Measurements from ENCODE around the gene TBC1D7. TPM values are rescaled to one million over a fixed set of nuclear protein-coding genes. Genes with fewer than 3 reads are reported as not detected.

Gene TBC1D7
- total RNA-seq, 1 experiment from 2014 or later: 13.7 TPM

DNA sequence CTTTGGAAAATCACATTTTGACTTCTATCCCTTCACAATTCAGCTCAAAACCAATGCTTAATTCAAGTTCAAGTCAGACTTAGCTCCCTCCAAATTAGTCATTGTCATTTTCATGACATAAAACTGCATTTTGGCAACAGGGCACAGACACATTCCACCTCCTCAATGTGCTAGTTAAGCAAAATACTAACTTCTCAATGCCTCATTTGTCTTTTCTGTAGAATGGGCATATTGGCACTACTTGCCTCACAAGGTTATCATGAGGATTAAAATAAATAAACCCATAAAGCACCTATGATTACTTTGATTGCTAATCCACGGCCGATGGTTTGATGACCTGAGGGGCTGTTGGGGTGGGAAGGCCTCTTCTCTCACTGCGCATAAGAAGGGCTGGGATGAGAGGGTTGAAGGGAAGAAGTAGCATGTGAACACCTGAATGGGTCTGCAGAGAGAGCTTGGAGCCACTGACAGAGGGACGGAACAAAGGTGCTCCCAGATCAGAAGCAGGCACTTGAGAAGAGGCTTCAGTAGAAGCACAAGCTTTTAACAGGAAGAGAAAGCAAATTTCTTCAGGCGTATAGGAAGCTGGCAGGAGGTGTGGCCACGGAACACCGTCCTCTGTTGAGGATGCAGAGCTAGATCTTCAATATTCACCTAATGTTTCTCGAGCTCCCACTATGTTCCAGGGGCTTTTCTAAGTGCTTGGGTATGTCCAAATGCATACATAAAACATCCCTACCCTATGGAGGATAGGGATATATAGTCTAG is 11.7 kb upstream of the TBC1D7 start:
- Histone ChIP-seq H3K4me3 (replicated peaks in 1 of 2; ENCODE audit: low read depth in 1 of 2, low read length in 2 of 2) (no peak overlapping the region), H3K9me3 (ENCODE audit: control insufficient read depth in 1 of 2, insufficient read depth in 1 of 2, low read depth in 1 of 2, low read length in 2 of 2) (no peaks in the 10 kb centered on the region), H3K36me3 (ENCODE audit: control insufficient read depth in 1 of 2, insufficient read depth in 2 of 2, low read length in 2 of 2) (no peaks in the 10 kb centered on the region), H3K27ac (ENCODE audit: low read depth, low read length) (no peak overlapping the region), H3K9ac (ENCODE audit: low read length) (no peak overlapping the region), H3K79me2 (ENCODE audit: insufficient read depth, low read length) (no peaks in the 10 kb centered on the region), H2AFZ (ENCODE audit: low read depth, low read length, poor library complexity, severe bottlenecking) (no peak overlapping the region), H4K20me1 (ENCODE audit: insufficient read depth) (no peaks in the 10 kb centered on the region), H3K27me3 (ENCODE audit: insufficient read depth, low read length) (no peaks in the 10 kb centered on the region), H3K9me2 (ENCODE audit: insufficient read depth) (no peaks in the 10 kb centered on the region), H3K4me1 (ENCODE audit: control insufficient read depth in 1 of 2, insufficient read depth in 2 of 2, low read length in 2 of 2) (peaks cover 0 to 6% of the 10 kb centered on the region in 2 experiments; a peak in 2 of 4 replicates), H3K4me2 (ENCODE audit: low read length) (no peak overlapping the region)
- ChIA-PET POLR2A (no interaction called here), RAD21 (ENCODE audit: low non-redundant PET in 1 of 2, low total read pairs in 2 of 2, uncharacterized antibody in 2 of 2, unreplicated experiment in 2 of 2) (no interaction called here), CTCF (no interaction called here)
- TF ChIP-seq YY1 (IDR thresholded peaks at IDR 0.05; ENCODE audit: extremely low read depth, insufficient replicate concordance, low read depth, low read length): no peak
- TF ChIP-seq POLR2A (IDR thresholded peaks at IDR 0.05; ENCODE audit: borderline replicate concordance, extremely low read depth, insufficient read depth, insufficient read length): no peak
- no peak for TF ChIP-seq EZH2 (IDR thresholded peaks at IDR 0.05)
- no TSS peak for BruUV-seq (replicated peaks)
- intact Hi-C loops (cut with micrococcal nuclease): loop anchor here (5.0 kb wide), 1 partner anchor 727 kb away; no protein-coding TSS in a partner anchor
- DNase-seq (ENCODE audit: low read depth, low spot score): no peak
- ATAC-seq: no peak

DNA sequence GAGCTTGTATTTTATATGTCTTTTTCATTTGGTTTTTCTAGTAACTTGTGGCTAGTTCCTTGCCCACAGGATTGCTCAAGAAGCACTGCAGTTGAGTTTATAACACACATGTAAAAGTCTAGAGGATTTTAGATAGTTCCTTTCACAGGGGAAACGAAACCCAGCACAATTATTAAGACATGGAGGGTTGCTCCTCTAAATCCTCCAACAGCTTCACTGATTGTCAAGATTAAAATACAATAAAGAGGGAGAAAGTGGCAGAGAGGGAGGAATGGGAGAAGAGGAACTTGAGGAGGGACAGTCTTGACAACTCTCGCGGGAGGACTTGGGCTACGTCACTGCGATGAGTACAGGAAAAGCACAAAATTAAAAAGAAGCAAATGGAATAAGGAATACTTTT is 9.7 kb upstream of the TBC1D7 start:
- intact Hi-C loops (cut with micrococcal nuclease): loop anchor here (5.0 kb wide), 1 partner anchor 729 kb away; no protein-coding TSS in a partner anchor
- CTCF ChIA-PET: interaction anchor here (0.9 to 1.8 kb wide), 5 partner anchors 200 to 729 kb away, joined by 3 to 8 read pairs (median 4); partner anchors contain the start of gene SIRT5
- TF ChIP-seq, protein P1, sequence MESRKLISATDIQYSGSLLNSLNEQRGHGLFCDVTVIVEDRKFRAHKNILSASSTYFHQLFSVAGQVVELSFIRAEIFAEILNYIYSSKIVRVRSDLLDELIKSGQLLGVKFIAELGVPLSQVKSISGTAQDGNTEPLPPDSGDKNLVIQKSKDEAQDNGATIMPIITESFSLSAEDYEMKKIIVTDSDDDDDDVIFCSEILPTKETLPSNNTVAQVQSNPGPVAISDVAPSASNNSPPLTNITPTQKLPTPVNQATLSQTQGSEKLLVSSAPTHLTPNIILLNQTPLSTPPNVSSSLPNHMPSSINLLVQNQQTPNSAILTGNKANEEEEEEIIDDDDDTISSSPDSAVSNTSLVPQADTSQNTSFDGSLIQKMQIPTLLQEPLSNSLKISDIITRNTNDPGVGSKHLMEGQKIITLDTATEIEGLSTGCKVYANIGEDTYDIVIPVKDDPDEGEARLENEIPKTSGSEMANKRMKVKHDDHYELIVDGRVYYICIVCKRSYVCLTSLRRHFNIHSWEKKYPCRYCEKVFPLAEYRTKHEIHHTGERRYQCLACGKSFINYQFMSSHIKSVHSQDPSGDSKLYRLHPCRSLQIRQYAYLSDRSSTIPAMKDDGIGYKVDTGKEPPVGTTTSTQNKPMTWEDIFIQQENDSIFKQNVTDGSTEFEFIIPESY (IDR thresholded peaks at IDR 0.05; ENCODE audit: extremely low read depth, insufficient replicate concordance, low read length): no peak
- TF ChIP-seq, protein P2, sequence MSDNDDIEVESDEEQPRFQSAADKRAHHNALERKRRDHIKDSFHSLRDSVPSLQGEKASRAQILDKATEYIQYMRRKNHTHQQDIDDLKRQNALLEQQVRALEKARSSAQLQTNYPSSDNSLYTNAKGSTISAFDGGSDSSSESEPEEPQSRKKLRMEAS (IDR thresholded peaks at IDR 0.05): no peak
- TF ChIP-seq FOSL1 (IDR thresholded peaks at IDR 0.05; ENCODE audit: low read depth) (no peak), JUND (IDR thresholded peaks at IDR 0.05) (no peak), RAD21 (IDR thresholded peaks at IDR 0.05; ENCODE audit: low read depth) (no peak), ZFX (IDR thresholded peaks at IDR 0.05) (no peak), CBX3 (IDR thresholded peaks at IDR 0.05; ENCODE audit: low read depth) (no peak), CEBPB (IDR thresholded peaks at IDR 0.05; ENCODE audit: low read depth) (no peak), EZH2phosphoT487 (IDR thresholded peaks at IDR 0.05; ENCODE audit: borderline replicate concordance) (no peak)
- TF ChIP-seq, protein P3, sequence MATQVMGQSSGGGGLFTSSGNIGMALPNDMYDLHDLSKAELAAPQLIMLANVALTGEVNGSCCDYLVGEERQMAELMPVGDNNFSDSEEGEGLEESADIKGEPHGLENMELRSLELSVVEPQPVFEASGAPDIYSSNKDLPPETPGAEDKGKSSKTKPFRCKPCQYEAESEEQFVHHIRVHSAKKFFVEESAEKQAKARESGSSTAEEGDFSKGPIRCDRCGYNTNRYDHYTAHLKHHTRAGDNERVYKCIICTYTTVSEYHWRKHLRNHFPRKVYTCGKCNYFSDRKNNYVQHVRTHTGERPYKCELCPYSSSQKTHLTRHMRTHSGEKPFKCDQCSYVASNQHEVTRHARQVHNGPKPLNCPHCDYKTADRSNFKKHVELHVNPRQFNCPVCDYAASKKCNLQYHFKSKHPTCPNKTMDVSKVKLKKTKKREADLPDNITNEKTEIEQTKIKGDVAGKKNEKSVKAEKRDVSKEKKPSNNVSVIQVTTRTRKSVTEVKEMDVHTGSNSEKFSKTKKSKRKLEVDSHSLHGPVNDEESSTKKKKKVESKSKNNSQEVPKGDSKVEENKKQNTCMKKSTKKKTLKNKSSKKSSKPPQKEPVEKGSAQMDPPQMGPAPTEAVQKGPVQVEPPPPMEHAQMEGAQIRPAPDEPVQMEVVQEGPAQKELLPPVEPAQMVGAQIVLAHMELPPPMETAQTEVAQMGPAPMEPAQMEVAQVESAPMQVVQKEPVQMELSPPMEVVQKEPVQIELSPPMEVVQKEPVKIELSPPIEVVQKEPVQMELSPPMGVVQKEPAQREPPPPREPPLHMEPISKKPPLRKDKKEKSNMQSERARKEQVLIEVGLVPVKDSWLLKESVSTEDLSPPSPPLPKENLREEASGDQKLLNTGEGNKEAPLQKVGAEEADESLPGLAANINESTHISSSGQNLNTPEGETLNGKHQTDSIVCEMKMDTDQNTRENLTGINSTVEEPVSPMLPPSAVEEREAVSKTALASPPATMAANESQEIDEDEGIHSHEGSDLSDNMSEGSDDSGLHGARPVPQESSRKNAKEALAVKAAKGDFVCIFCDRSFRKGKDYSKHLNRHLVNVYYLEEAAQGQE (IDR thresholded peaks at IDR 0.05; ENCODE audit: low read depth): no peak
- TF ChIP-seq, protein P4, sequence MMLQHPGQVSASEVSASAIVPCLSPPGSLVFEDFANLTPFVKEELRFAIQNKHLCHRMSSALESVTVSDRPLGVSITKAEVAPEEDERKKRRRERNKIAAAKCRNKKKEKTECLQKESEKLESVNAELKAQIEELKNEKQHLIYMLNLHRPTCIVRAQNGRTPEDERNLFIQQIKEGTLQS (IDR thresholded peaks at IDR 0.05): no peak

More for the DNA sequence above, 9.7 kb upstream of the TBC1D7 start:
- no peak overlapping the region for H3K27ac ChIP-seq (ENCODE audit: low read depth, low read length)
- no peak overlapping the region for H3K4me2 ChIP-seq (ENCODE audit: low read length)
- RAD21 ChIA-PET (ENCODE audit: low non-redundant PET in 1 of 2, low total read pairs in 2 of 2, uncharacterized antibody in 2 of 2, unreplicated experiment in 2 of 2): no interaction called here
- no peak overlapping the region for H3K9ac ChIP-seq (ENCODE audit: low read length)
- H3K27me3 ChIP-seq (ENCODE audit: insufficient read depth, low read length): no peaks in the 10 kb centered on the region
- H3K4me3 ChIP-seq (replicated peaks in 1 of 2; ENCODE audit: low read depth in 1 of 2, low read length in 2 of 2): no peak overlapping the region
- BruUV-seq (replicated peaks): no TSS peak
- no peaks in the 10 kb centered on the region for H4K20me1 ChIP-seq (ENCODE audit: insufficient read depth)
- H2AFZ ChIP-seq (ENCODE audit: low read depth, low read length, poor library complexity, severe bottlenecking): no peak overlapping the region
- no peak for ATAC-seq
- H3K36me3 ChIP-seq (ENCODE audit: control insufficient read depth in 1 of 2, insufficient read depth in 2 of 2, low read length in 2 of 2): no peaks in the 10 kb centered on the region
- H3K4me1 ChIP-seq (ENCODE audit: control insufficient read depth in 1 of 2, insufficient read depth in 2 of 2, low read length in 2 of 2): peaks cover 0 to 6% of the 10 kb centered on the region in 2 experiments; a peak in 2 of 4 replicates
- H3K9me2 ChIP-seq (ENCODE audit: insufficient read depth): no peaks in the 10 kb centered on the region
- H3K79me2 ChIP-seq (ENCODE audit: insufficient read depth, low read length): no peaks in the 10 kb centered on the region
- no peak for DNase-seq (ENCODE audit: low read depth, low spot score)
- POLR2A ChIA-PET: no interaction called here
- no peaks in the 10 kb centered on the region for H3K9me3 ChIP-seq (ENCODE audit: control insufficient read depth in 1 of 2, insufficient read depth in 1 of 2, low read depth in 1 of 2, low read length in 2 of 2)

All from HCT116 (cell line).